Activated CD4-positive, alpha-beta memory T cell treated with anti-CD3 and anti-CD28 coated beads for 36 hours (primary cell): Measurements from ENCODE around the gene ITGB1BP1. TPM values are rescaled to one million over a fixed set of nuclear protein-coding genes. Genes with fewer than 3 reads are reported as not detected.
"Not testable (repeated sequence)": the region's sequence is repeated elsewhere in the genome, so short reads cannot be mapped to it uniquely, and the experiment has no call there.

ENCODE experiments used
- CTCF ChIA-PET: fragments of 350-600 bp; sonication (Branson Sonifier 250); formaldehyde crosslinking; loops from one replicate; lab custom pipeline; 2021; ENCODE audit warnings: antibody characterized with exemption, inconsistent platforms; lab: Charles Lee
- POLR2A ChIA-PET: fragments of 350-600 bp; sonication (Branson Sonifier 250); formaldehyde crosslinking; loops from one replicate; lab custom pipeline; 2021; ENCODE audit warnings: antibody characterized with exemption; lab: Charles Lee
- DNase-seq: peaks from one replicate; pipeline ENCODE4 v3.0.0-alpha.2; 2020
- H3K27ac Mint-ChIP-seq: one replicate; pipeline ENCODE4 v1.8.0; 2021; ENCODE audit warnings: mixed read lengths
- H3K27me3 Mint-ChIP-seq: one replicate; pipeline ENCODE4 v1.8.0; 2021; ENCODE audit warnings: mixed read lengths
- H3K36me3 Mint-ChIP-seq: one replicate; pipeline ENCODE4 v1.8.0; 2021; ENCODE audit warnings: mixed read lengths
- H3K4me1 Mint-ChIP-seq: one replicate; pipeline ENCODE4 v1.8.0; 2021; ENCODE audit warnings: low read depth, mixed read lengths
- H3K4me3 Mint-ChIP-seq: one replicate; pipeline ENCODE4 v1.8.0; 2021; ENCODE audit warnings: mild to moderate bottlenecking, mixed read lengths
- H3K9me3 Mint-ChIP-seq: one replicate; pipeline ENCODE4 v1.8.0; 2021; ENCODE audit warnings: mixed read lengths
- intact Hi-C: fragments of 100-400 bp; cut with micrococcal nuclease; formaldehyde crosslinking; loops from one replicate; pipeline ENCODE4 v1.15.1; 2023
- total RNA-seq, 2 experiments: library from RNA; stranded (reverse); gene quantifications; one replicate each; pipeline ENCODE4 v1.2.3, GENCODE V29; 2021

ITGB1BP1 gene
- total RNA-seq, 2 experiments from 2014 or later = 136 to 142 TPM

DNA sequence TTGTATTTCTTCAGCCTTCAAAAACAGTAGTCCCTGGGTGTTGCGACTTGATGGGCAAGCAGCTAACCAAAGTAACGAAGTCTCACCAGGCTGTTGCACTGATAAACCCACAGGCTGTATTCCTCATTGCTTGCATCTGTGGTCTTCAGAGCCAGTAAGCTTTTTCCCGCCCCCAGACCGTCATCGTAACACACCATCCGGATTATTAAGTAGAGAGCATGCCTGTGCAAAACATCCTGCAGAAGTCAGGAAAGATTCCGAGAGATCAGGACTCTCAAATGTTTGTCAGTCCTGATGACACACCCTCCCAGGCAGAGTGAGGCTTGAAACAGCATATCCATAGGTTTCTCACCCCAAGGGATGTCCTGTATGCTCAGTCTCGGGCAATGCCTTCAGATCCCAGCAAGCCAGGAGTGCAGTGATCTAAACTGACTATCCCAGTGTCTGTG, 15.9 kb downstream of the ITGB1BP1 start:
- intact Hi-C loops = no loop called here
- DNase-seq = no peak
- peaks cover 20% of the 10 kb centered on the region for H3K36me3 Mint-ChIP-seq
- CTCF ChIA-PET = no interaction called here
- H3K27me3 Mint-ChIP-seq = no peaks in the 10 kb centered on the region
- no peaks in the 10 kb centered on the region for H3K9me3 Mint-ChIP-seq
- no peak overlapping the region for H3K4me3 Mint-ChIP-seq
- H3K27ac Mint-ChIP-seq = no peak overlapping the region
- peaks cover 2% of the 10 kb centered on the region for H3K4me1 Mint-ChIP-seq
- POLR2A ChIA-PET = no interaction called here

DNA sequence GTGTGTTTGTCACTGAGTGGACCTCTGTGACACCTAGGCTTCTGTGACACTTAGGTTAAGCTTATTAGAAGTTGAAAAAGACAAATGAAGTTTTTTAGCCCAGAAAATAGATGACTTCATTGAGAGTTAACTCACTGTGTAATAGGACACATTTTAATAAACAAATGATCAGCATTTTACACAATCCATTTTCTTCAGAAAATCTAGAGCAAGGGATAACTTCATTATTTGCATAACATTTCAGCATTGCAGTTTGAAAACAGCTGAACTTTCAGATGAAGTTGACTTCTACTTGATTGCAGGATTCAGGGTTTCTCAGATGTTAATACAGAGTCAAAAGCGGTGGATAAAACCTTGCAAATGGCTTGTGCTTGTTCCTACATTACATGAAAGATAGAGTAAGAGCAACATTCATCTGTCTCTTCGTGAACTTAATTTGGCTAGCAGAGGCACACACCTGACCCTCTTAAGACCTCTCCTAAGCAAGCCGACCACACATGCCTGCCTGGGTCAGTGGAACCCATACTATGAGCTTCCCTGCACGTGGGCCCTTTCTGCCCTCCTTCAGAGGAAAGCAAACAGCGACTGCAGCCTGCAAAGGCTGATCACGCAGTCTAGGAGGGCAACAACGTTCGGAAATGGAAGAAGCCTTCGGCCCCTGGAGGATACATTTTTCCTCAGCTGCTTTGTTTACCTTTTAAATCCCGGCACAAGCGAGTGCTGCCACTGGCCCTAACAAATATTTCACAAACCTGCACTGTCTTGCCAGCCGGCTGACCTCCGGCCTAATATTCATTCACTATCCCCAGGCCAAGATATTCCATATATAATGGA, 16.6 kb downstream of the ITGB1BP1 start:
- H3K4me3 Mint-ChIP-seq = no peak overlapping the region
- no peak overlapping the region for H3K27ac Mint-ChIP-seq
- no peak for DNase-seq
- ChIA-PET CTCF (no interaction called here), POLR2A (interaction anchor here (1.2 kb wide), 1 partner anchor 11 kb away, joined by 4 read pairs; no protein-coding TSS in a partner anchor)
- peaks cover 2% of the 10 kb centered on the region for H3K4me1 Mint-ChIP-seq
- H3K9me3 Mint-ChIP-seq = no peaks in the 10 kb centered on the region
- no peaks in the 10 kb centered on the region for H3K27me3 Mint-ChIP-seq
- intact Hi-C loops = no loop called here
- peaks cover 15% of the 10 kb centered on the region for H3K36me3 Mint-ChIP-seq

DNA sequence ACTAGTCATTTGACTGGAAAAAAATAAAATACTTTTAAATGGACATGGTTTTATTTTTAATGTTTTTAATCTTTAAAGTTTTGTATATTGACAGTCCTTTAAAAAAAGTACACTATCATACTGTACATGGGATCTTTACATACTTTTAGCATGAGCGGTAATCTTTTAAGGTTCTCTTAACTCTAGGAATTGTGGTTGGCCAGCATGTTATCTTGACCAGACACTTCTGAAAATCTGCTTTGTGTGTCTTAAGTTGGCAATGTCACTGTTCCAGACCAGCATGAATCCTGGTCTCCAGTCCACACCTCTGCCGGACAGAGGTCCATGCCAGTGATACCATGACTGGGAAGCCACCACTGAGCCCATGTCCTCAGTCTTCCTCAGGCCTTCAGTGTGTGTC, 17.7 kb downstream of the ITGB1BP1 start:
- intact Hi-C loops = no loop called here
- Mint-ChIP-seq H3K27me3 (no peaks in the 10 kb centered on the region), H3K4me3 (no peak overlapping the region), H3K4me1 (peaks cover under 1% of the 10 kb centered on the region), H3K36me3 (peaks cover 13% of the 10 kb centered on the region), H3K9me3 (no peaks in the 10 kb centered on the region), H3K27ac (no peak overlapping the region)
- DNase-seq = no peak
- ChIA-PET POLR2A (no interaction called here), CTCF (no interaction called here)

DNA sequence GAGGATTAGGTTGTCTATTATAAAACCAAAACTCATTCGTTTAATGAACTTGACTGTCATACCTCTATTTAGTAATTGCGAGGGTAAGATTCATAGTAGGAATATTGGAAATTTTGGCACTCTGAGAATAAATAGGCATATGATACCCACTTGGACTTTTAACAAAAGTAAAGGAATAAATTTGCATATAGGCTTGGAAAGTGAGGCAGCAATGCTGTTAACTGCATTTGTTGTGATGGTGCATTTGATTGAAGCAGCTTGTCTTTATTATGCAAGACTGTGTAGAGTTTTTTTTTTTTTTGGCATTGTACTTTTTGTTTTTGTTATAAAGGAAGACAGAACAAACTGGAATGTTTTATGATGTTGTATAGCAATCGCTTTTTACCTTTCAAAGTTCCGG, 18.9 kb downstream of the ITGB1BP1 start:
- CTCF ChIA-PET = no interaction called here
- no peaks in the 10 kb centered on the region for H3K4me1 Mint-ChIP-seq
- no peak overlapping the region for H3K4me3 Mint-ChIP-seq
- H3K27ac Mint-ChIP-seq = no peak overlapping the region
- no peaks in the 10 kb centered on the region for H3K9me3 Mint-ChIP-seq
- intact Hi-C loops = no loop called here
- POLR2A ChIA-PET = no interaction called here
- peaks cover 12% of the 10 kb centered on the region for H3K36me3 Mint-ChIP-seq
- H3K27me3 Mint-ChIP-seq = no peaks in the 10 kb centered on the region
- DNase-seq = no peak

DNA sequence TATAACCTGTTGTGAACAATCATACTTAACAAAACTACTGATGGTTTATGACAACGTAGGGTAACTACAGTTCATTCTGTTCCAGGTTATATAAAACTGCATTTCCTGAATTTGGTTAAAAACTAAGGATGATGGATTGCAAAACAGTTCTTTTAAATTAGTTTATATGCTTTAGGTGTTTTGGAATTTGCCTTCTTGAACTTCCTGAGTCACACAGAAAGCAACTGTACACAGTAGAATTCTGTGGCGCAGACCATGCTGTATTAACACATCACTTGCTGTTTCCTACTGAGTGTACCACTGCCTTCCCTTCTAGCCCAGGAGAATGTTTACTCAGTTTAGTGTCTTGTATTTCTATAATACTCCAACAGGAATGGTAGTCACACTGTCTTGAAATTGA, 19.4 kb downstream of the ITGB1BP1 start:
- Mint-ChIP-seq H3K36me3 (peaks cover 9% of the 10 kb centered on the region), H3K9me3 (no peaks in the 10 kb centered on the region), H3K27ac (no peak overlapping the region), H3K4me1 (no peaks in the 10 kb centered on the region), H3K4me3 (no peak overlapping the region), H3K27me3 (no peaks in the 10 kb centered on the region)
- no peak for DNase-seq
- intact Hi-C loops = no loop called here
- ChIA-PET CTCF (no interaction called here), POLR2A (no interaction called here)

DNA sequence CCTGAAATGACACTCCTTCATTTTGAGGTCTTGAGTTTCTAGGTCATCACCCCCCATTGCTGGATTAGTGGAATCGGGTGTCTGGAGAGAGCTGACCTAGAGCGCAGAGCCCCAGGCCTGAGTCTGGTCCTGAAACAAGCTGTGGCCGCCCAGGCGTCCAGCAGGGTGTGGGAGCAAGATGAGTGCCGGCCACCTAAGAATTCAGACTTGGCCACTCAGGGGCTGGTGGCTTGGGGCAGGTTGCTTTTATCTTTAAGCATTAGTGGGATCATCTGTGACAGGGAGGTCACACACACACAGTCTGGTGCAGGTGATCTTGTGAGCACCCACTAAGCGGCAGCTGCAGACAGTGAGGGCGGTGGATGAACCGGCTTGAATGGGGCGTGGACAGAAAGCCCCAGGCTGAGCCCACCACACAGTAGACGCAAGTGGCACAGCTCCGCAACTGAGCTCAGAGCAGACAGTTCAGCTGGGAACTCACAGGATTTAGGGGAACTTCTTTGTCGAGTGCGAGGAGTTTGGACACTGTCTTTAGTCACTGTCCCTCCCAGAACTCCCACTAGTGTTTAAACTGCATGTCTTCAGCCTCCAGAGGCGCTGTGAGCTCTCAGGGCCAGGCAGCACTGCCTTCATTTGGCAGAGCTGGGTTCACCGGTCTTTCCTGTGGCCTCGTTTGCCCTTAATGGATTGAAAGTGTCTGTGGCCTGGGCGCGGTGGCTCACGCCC, 21.5 kb downstream of the ITGB1BP1 start:
- Mint-ChIP-seq H3K9me3 (no peaks in the 10 kb centered on the region), H3K36me3 (peaks cover 1% of the 10 kb centered on the region), H3K4me3 (no peak overlapping the region), H3K4me1 (no peaks in the 10 kb centered on the region), H3K27ac (no peak overlapping the region), H3K27me3 (no peaks in the 10 kb centered on the region)
- intact Hi-C loops = no loop called here
- DNase-seq = no peak
- CTCF ChIA-PET = interaction anchor here (0.6 to 0.9 kb wide), 2 partner anchors 260 to 1131 kb away, joined by 3 read pairs; no protein-coding TSS in a partner anchor
- POLR2A ChIA-PET = no interaction called here

DNA sequence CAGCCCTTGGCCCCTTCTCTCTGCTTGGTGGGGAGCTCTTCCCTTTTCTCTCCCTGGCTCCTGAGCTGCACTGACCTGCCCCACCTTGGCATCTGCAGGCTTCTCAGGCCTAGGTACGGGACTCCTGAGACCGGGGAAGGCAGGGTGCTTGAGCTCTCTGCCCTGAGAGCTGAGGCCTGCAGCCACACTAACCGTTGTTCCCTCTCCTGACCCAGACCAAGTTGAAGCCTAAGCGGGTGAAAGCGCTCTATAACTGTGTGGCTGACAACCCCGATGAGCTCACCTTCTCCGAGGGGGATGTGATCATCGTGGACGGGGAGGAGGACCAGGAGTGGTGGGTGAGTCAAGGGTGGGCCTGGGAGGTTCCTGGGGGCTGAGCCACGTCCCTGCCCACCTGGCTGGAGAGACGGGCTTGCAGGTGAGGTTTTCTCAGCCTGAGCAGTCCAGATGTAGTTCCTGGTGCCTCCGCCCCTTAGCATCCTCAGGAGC, 22.2 kb downstream of the ITGB1BP1 start:
- Mint-ChIP-seq H3K9me3 (no peaks in the 10 kb centered on the region), H3K36me3 (peaks cover 1% of the 10 kb centered on the region), H3K27ac (no peak overlapping the region), H3K27me3 (no peaks in the 10 kb centered on the region), H3K4me1 (no peaks in the 10 kb centered on the region), H3K4me3 (no peak overlapping the region)
- ChIA-PET CTCF (interaction anchor here (0.9 kb wide), 1 partner anchor 259 kb away, joined by 3 read pairs; no protein-coding TSS in a partner anchor), POLR2A (interaction anchor here (1.2 kb wide), 1 partner anchor 30 kb away, joined by 3 read pairs; no protein-coding TSS in a partner anchor)
- no peak for DNase-seq
- intact Hi-C loops = no loop called here

DNA sequence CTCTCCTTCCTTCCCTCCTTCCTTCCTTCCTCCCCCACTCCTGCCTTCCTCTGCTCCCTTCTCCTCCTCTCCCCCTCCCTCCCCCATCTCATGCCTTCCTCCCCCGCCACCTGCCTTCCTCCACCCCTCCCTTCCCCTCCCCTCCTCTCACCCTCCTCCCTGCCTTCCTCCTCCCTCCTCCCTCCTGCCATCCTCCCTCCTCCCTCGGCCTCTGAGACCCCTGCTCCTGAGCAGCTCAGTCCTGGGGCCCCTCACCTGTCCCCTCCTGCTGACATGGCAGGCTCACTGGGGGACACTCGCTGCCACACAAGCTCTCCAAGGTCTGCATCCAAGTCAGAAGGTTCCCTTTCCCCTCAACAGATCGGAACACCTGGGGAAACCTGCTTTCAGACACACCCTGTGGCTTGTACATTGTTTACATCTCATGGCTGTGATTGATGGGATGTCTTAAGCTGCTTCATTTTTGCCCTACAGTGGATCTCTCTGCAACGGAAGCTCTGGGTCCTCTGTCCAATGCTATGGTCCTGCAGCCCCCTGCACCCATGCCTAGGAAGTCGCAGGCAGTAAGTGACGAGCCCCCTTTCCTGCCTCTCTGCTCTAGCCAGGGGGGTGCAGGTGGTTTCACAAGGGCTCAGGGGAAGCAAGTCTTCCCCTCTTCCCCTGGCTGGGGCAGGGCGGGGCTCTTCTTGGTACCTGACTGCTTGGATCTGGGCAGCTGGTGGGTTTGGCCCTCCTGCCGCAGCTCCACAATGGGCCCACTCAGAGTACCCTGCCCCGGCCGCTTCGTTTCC, 22.9 kb downstream of the ITGB1BP1 start:
- H3K27me3 Mint-ChIP-seq = no peaks in the 10 kb centered on the region
- H3K27ac Mint-ChIP-seq = no peak overlapping the region
- intact Hi-C loops = no loop called here
- no peaks in the 10 kb centered on the region for H3K4me1 Mint-ChIP-seq
- no peak overlapping the region for H3K4me3 Mint-ChIP-seq
- CTCF ChIA-PET = no interaction called here
- no peaks in the 10 kb centered on the region for H3K9me3 Mint-ChIP-seq
- POLR2A ChIA-PET = interaction anchor here (1.2 kb wide), 1 partner anchor 29 kb away, joined by 3 read pairs; no protein-coding TSS in a partner anchor
- no peak for DNase-seq
- peaks cover 1% of the 10 kb centered on the region for H3K36me3 Mint-ChIP-seq

DNA sequence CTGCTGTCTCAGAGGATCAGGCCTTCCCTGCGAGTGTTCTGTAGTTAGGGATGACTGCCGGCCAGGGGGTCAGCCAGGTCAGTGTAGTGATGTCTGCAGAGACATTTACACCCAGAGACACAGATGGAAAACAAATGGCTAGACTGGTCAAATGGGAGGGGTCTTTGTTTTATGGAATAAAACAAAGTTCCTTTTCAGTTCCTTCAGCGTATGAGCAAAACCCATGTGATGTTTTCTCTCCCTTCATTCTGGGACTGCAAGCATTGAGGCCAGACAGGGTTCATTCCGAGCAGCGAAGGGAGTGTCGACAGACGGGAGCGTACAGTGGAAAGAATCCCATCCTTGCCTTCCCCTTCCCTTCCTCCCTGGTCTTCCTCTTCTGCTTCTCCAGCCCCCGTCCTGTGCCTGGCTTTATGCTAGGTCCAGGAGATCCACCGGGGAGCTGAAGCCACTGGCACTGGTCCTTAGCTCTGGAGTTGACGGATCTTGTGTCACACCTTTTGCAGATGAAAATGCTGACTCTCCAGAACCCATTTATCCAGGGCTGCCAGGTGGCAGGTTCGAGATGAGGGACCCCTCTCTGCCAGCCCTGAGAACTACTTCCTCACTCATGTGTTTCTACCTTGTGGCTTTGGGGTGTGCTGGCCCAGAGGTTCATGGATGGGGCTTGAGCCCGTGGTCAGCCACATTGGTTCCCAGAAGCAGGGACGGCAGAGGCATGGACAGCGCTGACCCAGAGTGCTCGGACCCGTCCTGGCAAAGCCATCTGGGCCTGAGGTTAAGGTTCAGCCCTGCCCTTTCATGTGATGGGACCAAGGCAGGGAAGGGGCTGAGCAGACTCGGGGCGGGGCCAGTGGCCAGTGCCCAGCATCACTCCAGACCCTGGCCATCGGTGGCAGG, 24.2 kb downstream of the ITGB1BP1 start:
- ChIA-PET POLR2A (no interaction called here), CTCF (no interaction called here)
- Mint-ChIP-seq H3K4me1 (no peaks in the 10 kb centered on the region), H3K9me3 (no peaks in the 10 kb centered on the region), H3K4me3 (no peak overlapping the region), H3K27me3 (no peaks in the 10 kb centered on the region), H3K27ac (no peak overlapping the region), H3K36me3 (peaks cover 1% of the 10 kb centered on the region)
- no peak for DNase-seq
- intact Hi-C loops = no loop called here

DNA sequence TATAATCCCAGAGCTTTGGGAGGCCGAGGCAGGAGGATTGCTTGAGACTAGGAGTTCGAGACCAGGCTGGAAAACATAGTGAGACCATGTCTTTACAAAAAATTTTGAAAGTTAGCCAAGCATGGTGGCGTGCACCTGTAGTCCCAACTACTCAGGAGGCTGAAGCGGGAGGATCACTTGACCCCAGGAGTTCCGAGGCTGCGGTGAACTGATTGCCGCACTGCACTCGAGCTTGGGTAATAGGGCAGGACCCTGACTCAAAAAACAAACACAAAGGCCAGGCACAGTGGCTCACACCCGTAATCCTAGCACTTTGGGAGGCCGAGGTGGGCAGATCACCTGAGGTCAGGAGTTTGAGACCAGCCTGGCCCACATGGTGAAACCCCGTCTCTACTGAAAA, 25.1 kb downstream of the ITGB1BP1 start:
- H3K36me3 Mint-ChIP-seq, H3K27me3 Mint-ChIP-seq, intact Hi-C loops, CTCF ChIA-PET, H3K9me3 Mint-ChIP-seq, H3K27ac Mint-ChIP-seq, POLR2A ChIA-PET, H3K4me3 Mint-ChIP-seq, DNase-seq, H3K4me1 Mint-ChIP-seq: not testable (repeated sequence)

DNA sequence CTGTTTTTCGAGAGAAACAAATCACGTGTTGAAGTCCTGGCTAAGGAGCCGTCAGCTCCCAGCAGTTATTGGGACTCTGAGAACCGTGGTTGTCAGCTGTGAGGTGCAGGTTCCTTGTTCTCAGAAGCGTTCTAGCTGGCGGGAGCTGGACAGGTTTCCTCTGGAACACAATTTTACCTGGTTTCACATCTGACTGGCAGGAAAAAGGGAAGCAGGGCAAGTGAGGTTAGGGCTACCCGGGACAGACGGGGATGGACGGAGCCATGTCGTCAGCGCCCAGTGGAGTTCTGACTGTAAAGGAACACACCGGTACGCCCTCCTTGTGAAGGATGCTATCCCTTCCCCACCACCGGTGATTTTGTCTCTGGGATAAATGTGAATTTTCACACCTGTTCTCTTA, 26.1 kb downstream of the ITGB1BP1 start:
- Mint-ChIP-seq H3K27me3 (no peaks in the 10 kb centered on the region), H3K4me3 (no peak overlapping the region), H3K27ac (no peak overlapping the region), H3K9me3 (no peaks in the 10 kb centered on the region), H3K4me1 (no peaks in the 10 kb centered on the region), H3K36me3 (no peaks in the 10 kb centered on the region)
- ChIA-PET POLR2A (no interaction called here), CTCF (no interaction called here)
- intact Hi-C loops = no loop called here
- DNase-seq = no peak
